ENCODE measurements around the gene SIL1. TPM values are rescaled to one million over a fixed set of nuclear protein-coding genes. Genes with fewer than 3 reads are reported as not detected.

The SIL1 gene
- total and polyA plus RNA-seq, 2 donors (not counting 1 experiment from before 2014, with no cell fraction given) = 66.4 to 85.5 TPM

- H3K9me3 ChIP-seq (ENCODE audit: control insufficient read depth, insufficient read depth, low read depth, low read length) = no peaks in the 10 kb centered on the region
- no peak overlapping the region for H3K9ac ChIP-seq (ENCODE audit: insufficient read depth, low read length)
- H2AFZ ChIP-seq (ENCODE audit: low read length) = no peak overlapping the region
- H3K4me2 ChIP-seq (ENCODE audit: extremely low read depth, insufficient read depth, low read length) = no peak overlapping the region
- H3K4me1 ChIP-seq (ENCODE audit: control insufficient read depth, extremely low read depth, insufficient read depth, low read length) = peaks cover 3% of the 10 kb centered on the region
- no peak for TF ChIP-seq CTCF (conservative IDR thresholded peaks at IDR 0.05 in 1 of 2, IDR thresholded peaks at IDR 0.05 in 1 of 2; ENCODE audit: low read depth in 1 of 2, low read length in 2 of 2)
- TF ChIP-seq EZH2 (IDR thresholded peaks at IDR 0.05; ENCODE audit: low read length, missing control alignments) = no peak
- no peaks in the 10 kb centered on the region for H3K79me2 ChIP-seq (ENCODE audit: control insufficient read depth, insufficient read depth, low read length)
- peak in 1 of 2 donors; percentile 21 for DNase-seq (ENCODE audit: low read depth in 2 of 2)
- no peak overlapping the region for H3K4me3 ChIP-seq (replicated peaks in 1 of 4; ENCODE audit: control extremely low read depth in 1 of 4, insufficient read depth in 1 of 4, low read depth in 3 of 4, low read length in 4 of 4)
- H3K27me3 ChIP-seq (ENCODE audit: control insufficient read depth, insufficient read depth, low read length) = no peaks in the 10 kb centered on the region
- no peaks in the 10 kb centered on the region for H3K36me3 ChIP-seq (ENCODE audit: control insufficient read depth, insufficient read depth, low read length)
- H3K27ac ChIP-seq (ENCODE audit: insufficient read depth, low read length) = no peak overlapping the region
- no peaks in the 10 kb centered on the region for H4K20me1 ChIP-seq (ENCODE audit: control insufficient read depth, extremely low read depth, insufficient read depth, low read length)
Measured at GRCh38 chr5:138986186-138986800, 211.9 kb downstream of the SIL1 start.

- no peak overlapping the region for H3K9ac ChIP-seq (ENCODE audit: insufficient read depth, low read length)
- H4K20me1 ChIP-seq (ENCODE audit: control insufficient read depth, extremely low read depth, insufficient read depth, low read length) = no peaks in the 10 kb centered on the region
- H3K27ac ChIP-seq (ENCODE audit: insufficient read depth, low read length) = no peak overlapping the region
- H3K79me2 ChIP-seq (ENCODE audit: control insufficient read depth, insufficient read depth, low read length) = no peaks in the 10 kb centered on the region
- H3K4me2 ChIP-seq (ENCODE audit: extremely low read depth, insufficient read depth, low read length) = no peak overlapping the region
- peak in 1 of 2 donors; percentile 21 for DNase-seq (ENCODE audit: low read depth in 2 of 2)
- no peaks in the 10 kb centered on the region for H3K36me3 ChIP-seq (ENCODE audit: control insufficient read depth, insufficient read depth, low read length)
- TF ChIP-seq EZH2 (IDR thresholded peaks at IDR 0.05; ENCODE audit: low read length, missing control alignments) = no peak
- TF ChIP-seq CTCF (conservative IDR thresholded peaks at IDR 0.05 in 1 of 2, IDR thresholded peaks at IDR 0.05 in 1 of 2; ENCODE audit: low read depth in 1 of 2, low read length in 2 of 2) = no peak
- no peak overlapping the region for H3K4me3 ChIP-seq (replicated peaks in 1 of 4; ENCODE audit: control extremely low read depth in 1 of 4, insufficient read depth in 1 of 4, low read depth in 3 of 4, low read length in 4 of 4)
- H2AFZ ChIP-seq (ENCODE audit: low read length) = no peak overlapping the region
- H3K4me1 ChIP-seq (ENCODE audit: control insufficient read depth, extremely low read depth, insufficient read depth, low read length) = peaks cover 4% of the 10 kb centered on the region
- no peaks in the 10 kb centered on the region for H3K9me3 ChIP-seq (ENCODE audit: control insufficient read depth, insufficient read depth, low read depth, low read length)
- H3K27me3 ChIP-seq (ENCODE audit: control insufficient read depth, insufficient read depth, low read length) = no peaks in the 10 kb centered on the region
Measured at GRCh38 chr5:138985683-138986082, 212.5 kb downstream of the SIL1 start.

GRCh38 chr5:138985256-138985655 is 212.9 kb downstream of the SIL1 start:
- Histone ChIP-seq H3K4me2 (ENCODE audit: extremely low read depth, insufficient read depth, low read length) (no peak overlapping the region), H3K9me3 (ENCODE audit: control insufficient read depth, insufficient read depth, low read depth, low read length) (no peaks in the 10 kb centered on the region), H3K4me3 (replicated peaks in 1 of 4; ENCODE audit: control extremely low read depth in 1 of 4, insufficient read depth in 1 of 4, low read depth in 3 of 4, low read length in 4 of 4) (no peak overlapping the region), H4K20me1 (ENCODE audit: control insufficient read depth, extremely low read depth, insufficient read depth, low read length) (no peaks in the 10 kb centered on the region), H3K9ac (ENCODE audit: insufficient read depth, low read length) (no peak overlapping the region), H3K4me1 (ENCODE audit: control insufficient read depth, extremely low read depth, insufficient read depth, low read length) (peaks cover 4% of the 10 kb centered on the region), H3K36me3 (ENCODE audit: control insufficient read depth, insufficient read depth, low read length) (no peaks in the 10 kb centered on the region), H2AFZ (ENCODE audit: low read length) (no peak overlapping the region), H3K79me2 (ENCODE audit: control insufficient read depth, insufficient read depth, low read length) (no peaks in the 10 kb centered on the region), H3K27me3 (ENCODE audit: control insufficient read depth, insufficient read depth, low read length) (no peaks in the 10 kb centered on the region), H3K27ac (ENCODE audit: insufficient read depth, low read length) (no peak overlapping the region)
- peak in 1 of 2 donors; percentile 72 for DNase-seq (ENCODE audit: low read depth in 2 of 2)
- TF ChIP-seq CTCF (conservative IDR thresholded peaks at IDR 0.05 in 1 of 2, IDR thresholded peaks at IDR 0.05 in 1 of 2; ENCODE audit: low read depth in 1 of 2, low read length in 2 of 2) (no peak), EZH2 (IDR thresholded peaks at IDR 0.05; ENCODE audit: low read length, missing control alignments) (no peak)

All from fibroblast of lung (primary cell).